DMS153 treated with DMSO at 0.1 percent for 48 hours (cell line): ENCODE measurements around the gene WARS2.

Source experiments
- DNase-seq: peaks from one replicate; lab custom pipeline; 2025; ENCODE audit not compliant: unreplicated experiment; lab: John Stamatoyannopoulos, UW

WARS2 gene

GRCh38 chr1:119084798-119085197 is 55.7 kb downstream of the WARS2 start:
- DNase-seq, result no peak

GRCh38 chr1:119083980-119084379 is 56.5 kb downstream of the WARS2 start:
- no peak for DNase-seq

- no peak for DNase-seq
Observed at GRCh38 chr1:119083479-119083878, 57.0 kb downstream of the WARS2 start.

- DNase-seq, result no peak
Observed at GRCh38 chr1:119081700-119082099, 58.8 kb downstream of the WARS2 start.

DNA sequence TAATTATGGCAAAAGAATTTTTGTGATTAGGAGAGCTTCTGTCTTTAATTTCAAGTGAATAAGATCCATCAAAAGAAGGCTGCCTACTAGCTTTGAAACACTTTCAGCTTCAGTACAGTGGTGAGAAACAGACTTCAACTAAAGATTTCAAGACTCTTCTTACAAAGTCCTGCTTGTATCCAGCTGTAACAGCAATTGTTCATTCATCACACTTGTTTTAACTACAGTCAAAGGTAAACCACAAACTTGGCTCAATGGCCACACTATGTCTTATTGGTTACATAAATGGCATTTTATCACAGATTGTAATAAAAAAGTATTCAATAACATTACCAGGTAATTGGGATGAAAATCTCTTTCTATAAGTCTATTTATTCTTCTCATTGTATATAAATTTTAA is 59.2 kb downstream of the WARS2 start:
- no peak for DNase-seq

DNA sequence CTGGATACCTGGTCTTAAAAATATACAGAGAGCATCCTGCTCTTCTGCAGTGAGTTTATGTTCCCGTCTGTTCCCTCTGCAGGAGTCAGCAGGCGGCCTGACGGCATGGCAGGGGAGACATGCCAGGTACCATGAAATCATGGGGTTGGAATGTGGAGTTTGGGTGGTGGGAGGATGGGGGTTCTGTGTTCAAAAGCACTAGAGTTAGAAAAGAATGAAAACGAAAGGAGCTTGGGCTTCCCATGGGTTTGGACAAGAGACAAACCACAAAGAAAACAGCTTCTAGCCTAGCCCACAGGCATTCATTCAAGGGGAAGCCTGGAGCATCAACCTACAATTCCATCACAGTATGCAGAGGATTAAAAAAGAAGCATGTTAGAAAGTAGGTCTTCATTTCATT is 59.9 kb downstream of the WARS2 start:
- no peak for DNase-seq

- no peak for DNase-seq
Observed at GRCh38 chr1:119079881-119080280, 60.6 kb downstream of the WARS2 start.

DNA sequence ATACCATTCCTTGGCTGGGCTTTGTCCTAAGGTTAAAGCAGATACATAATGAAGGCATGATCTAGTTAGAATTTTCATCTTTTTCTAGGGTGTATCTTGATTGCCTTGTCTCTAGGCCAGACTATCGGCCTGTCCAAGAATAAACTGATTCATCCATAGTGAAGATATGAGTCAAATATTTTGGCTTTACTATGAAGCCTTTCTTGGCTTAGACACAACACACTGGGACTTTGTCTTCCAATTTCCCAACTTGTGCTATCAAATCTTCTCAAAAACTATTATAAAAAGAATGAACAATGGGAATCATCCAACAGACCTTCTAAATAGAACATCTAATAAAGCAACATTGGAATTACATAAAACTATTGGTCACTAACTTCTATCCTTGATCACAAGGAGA is 64.8 kb downstream of the WARS2 start:
- no peak for DNase-seq

GRCh38 chr1:119071321-119071720 is 69.1 kb downstream of the WARS2 start:
- no peak for DNase-seq

DNA sequence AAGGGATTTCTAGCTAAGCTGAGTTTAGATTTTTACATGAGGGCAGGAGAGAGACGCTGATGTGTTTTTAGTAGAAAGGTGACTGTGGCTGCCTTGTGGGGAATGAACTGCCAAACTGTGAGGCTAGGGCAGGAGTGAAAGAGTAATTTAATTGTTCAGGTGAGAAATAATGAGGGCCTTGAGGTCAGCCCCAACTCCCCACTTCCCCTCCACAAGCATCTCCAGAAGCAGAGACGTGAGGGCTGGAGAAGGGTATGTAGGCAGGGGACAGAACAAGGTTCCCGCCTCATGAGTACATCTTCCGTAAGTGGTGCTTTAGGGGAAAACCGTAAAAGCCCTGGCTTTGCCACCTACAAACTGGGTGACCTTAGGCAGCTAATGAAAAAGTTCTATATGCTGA is 70.8 kb downstream of the WARS2 start:
- DNase-seq, result no peak

- DNase-seq, result no peak
Observed at GRCh38 chr1:119068427-119068826, 72.0 kb downstream of the WARS2 start.

DNA sequence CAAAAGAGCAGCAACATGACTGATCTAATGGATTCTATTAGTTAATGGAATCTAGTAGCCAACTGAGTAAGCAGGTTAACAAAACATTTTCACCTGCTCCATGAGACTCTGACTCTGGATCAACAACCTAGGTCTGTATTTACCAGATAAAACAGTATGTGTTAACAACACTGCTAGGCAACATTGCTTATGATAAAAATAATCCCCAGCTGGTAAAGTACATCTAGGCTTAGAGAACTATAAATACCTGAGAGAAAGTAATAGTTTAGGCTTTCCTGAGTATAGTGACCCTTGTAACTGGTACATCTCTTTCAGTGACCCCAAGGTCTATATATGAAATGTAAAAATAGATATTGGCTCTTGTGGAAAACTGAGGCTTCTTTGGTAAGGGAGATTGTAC is 78.8 kb downstream of the WARS2 start:
- no peak for DNase-seq

- DNase-seq, result no peak
Observed at GRCh38 chr1:119055568-119055967, 84.9 kb downstream of the WARS2 start.

GRCh38 chr1:119053917-119054316 is 86.5 kb downstream of the WARS2 start:
- DNase-seq, result no peak

- no peak for DNase-seq
Observed at GRCh38 chr1:119052267-119052666, 88.2 kb downstream of the WARS2 start.

DNA sequence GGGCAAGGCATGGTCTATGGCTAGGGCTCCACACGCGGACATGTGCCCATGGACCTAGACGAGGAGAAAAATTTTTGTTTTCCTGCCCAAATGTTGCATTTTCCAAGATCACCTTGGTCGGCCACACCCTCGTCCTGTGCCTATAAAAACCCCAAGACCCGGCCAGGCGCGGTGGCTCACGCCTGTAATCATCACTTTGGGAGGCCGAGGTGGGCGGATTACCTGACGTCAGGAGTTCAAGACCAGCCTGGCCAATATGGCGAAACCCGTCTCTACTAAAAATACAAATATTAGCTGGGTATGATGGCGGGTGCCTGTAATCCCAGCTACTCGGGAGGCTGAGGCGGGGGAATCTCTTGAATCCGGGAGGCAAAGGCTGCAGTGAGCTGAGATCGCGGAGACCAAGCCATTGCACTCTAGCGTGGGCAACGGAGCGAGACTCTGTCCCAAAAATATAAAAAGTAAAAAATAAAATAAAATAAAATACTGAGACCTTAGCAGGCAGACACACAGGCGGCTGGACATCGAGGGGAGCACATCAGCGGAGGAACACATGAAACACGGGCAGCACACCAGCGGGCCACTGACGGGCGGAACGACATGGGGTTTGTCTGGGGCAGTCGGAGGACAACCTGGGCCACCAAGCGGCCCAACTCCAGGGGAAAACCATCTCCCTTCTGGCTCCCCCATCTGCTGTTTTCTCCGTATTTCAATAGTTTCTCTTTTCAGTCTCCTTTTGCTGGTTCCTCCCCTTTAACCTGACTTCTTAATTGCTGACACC is 91.6 kb downstream of the WARS2 start:
- no peak for DNase-seq

DNA sequence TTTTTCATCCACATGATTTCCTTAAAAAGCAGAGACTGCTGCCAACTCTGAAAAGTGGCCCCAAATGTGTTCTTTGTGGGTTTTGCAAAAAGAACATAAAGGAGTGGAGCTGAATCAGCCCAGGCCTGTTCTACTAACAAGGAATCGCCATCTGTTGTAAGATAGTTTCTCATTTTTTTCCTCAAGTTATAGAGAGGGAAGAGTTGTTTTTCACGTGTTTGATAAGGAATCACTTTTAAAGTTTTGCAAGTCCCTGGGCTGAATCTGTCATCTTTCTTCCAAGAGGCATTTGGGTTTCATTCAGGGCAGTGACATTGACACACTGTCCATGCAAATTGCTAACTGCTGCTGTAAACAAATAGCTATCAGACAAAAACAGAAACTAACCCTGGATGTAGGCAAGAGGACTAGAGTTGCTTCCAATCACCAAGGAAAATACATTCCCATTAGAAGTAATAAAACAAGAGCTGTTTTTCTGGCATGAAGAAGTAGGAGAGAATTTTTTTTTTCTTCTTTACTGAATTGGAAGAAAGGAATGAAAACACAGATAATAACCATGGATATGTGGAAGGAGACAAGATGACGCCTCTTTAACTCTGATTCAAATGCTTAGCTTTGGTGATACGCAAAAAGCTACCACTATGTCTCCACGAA is 93.5 kb downstream of the WARS2 start:
- no peak for DNase-seq

- no peak for DNase-seq
Observed at GRCh38 chr1:119046429-119046784, 94.0 kb downstream of the WARS2 start.

DNA sequence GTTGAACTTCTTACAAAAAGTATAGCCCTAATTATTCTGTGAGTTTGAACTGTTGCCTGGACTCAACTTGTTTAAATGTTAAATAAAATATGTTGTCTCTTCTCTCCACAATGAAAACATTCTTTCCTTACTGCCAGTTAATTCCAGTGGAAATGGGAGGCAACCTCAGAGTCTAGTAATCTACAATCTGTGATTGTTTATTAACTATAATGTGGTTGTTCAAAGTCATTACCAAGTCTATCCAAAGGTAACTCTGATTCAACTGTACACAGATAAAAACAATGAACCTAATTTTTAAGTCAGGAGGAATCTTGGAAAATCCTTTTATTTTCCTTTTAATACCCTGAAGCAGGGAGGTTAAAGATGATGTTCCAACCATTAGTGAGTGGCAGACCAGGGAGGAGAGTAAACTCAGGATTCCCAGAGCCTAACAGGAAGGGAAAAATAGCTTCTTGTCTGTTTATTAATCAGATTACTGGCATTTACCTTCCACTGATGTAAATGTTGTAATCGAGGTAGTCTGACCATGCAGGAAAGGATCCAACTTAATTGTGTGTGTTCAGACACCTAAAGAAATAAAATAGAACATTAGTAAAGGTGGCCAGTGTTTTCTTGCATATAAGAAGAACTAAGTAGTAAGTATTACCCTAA is 95.2 kb downstream of the WARS2 start:
- DNase-seq, result no peak

DNA sequence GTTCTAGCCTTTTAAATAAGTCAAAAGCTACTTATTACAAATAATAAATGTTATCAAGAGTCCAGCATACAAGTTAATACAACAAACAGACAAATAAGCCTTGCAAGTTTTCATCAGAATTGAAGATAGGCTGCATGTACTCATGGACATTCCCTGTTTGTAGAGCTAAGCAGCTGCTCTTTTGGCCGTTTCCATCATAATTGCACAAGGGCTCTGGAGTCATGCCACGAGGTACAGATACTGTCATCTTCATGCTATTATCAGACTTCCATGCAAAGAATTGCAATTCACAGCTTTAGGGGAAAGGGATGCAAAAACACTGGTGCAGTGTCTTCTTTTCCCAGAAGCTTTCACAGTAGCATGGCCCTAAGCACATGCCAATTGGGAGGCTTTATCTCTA is 99.5 kb downstream of the WARS2 start:
- DNase-seq, result no peak

- DNase-seq, result no peak
Observed at GRCh38 chr1:119040489-119040888, 100.0 kb downstream of the WARS2 start.

DNA sequence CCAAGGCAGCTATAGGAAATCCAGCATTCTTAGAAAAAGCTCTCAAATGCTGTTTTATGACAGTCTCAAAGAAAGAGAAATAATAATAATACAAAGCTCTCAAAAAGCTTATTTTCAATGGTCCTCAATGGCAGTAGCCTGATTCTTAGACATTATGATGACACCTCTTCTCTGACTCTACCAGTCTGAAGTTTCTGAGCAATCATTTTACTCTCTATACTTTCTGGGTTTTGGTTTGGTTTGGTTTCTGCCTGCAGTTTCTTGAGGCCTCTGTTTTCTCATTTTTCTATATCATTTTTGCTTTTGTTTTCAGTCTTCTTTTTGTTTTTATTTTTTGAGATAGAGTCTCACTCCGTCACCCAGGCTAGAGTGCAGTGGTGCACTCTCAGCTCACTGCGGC is 102.1 kb downstream of the WARS2 start:
- DNase-seq, result no peak
